Measurements from ENCODE around the gene OR1F1.

DNA sequence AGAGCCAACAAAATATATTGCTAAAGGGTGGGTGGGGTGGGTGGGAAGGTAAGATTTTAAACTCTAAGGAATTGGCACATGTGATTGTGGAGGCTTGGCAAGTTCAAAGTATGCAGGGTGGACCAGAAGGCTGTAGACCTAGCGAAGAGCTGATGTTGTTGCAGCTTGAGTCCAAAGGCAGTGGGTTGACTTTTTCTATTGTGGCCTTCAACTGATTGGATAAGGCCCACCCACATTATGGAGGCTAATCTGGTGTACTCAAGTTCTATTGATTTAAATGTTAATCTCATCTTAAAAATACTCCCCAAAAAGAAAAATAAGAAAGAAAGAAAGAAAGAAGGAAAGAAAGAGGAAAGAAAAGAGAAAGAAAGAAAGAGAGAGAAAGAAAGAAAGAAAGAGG lies 24.6 kb downstream of the OR1F1 start:
- TF ChIP-seq EP300 (IDR thresholded peaks at IDR 0.05) = no peak
- TF ChIP-seq, protein P1, sequence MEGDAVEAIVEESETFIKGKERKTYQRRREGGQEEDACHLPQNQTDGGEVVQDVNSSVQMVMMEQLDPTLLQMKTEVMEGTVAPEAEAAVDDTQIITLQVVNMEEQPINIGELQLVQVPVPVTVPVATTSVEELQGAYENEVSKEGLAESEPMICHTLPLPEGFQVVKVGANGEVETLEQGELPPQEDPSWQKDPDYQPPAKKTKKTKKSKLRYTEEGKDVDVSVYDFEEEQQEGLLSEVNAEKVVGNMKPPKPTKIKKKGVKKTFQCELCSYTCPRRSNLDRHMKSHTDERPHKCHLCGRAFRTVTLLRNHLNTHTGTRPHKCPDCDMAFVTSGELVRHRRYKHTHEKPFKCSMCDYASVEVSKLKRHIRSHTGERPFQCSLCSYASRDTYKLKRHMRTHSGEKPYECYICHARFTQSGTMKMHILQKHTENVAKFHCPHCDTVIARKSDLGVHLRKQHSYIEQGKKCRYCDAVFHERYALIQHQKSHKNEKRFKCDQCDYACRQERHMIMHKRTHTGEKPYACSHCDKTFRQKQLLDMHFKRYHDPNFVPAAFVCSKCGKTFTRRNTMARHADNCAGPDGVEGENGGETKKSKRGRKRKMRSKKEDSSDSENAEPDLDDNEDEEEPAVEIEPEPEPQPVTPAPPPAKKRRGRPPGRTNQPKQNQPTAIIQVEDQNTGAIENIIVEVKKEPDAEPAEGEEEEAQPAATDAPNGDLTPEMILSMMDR (IDR thresholded peaks at IDR 0.05) = no peak
- TF ChIP-seq POLR2A (IDR thresholded peaks at IDR 0.05) = no peak
